Activated naive CD4-positive, alpha-beta T cell treated with anti-CD3 and anti-CD28 coated beads, Interleukin-2, amount 50 U/mL, for 24 hours (primary cell): ENCODE data around the gene SRPK2.
"Not testable (repeated sequence)": the region's sequence is repeated elsewhere in the genome, so short reads cannot be mapped to it uniquely, and the experiment has no call there.

Experiments used
- H3K27ac Mint-ChIP-seq: one replicate; pipeline ENCODE4 v1.8.0; 2021; ENCODE audit warnings: mild to moderate bottlenecking, mixed read lengths
- H3K27me3 Mint-ChIP-seq: one replicate; pipeline ENCODE4 v1.8.0; 2021; ENCODE audit warnings: mixed read lengths
- H3K36me3 Mint-ChIP-seq: one replicate; pipeline ENCODE4 v1.8.0; 2021; ENCODE audit warnings: mixed read lengths
- H3K4me1 Mint-ChIP-seq: one replicate; pipeline ENCODE4 v1.8.0; 2021; ENCODE audit warnings: mixed read lengths
- H3K4me3 Mint-ChIP-seq: one replicate; pipeline ENCODE4 v1.8.0; 2021; ENCODE audit warnings: mild to moderate bottlenecking, mixed read lengths
- H3K9me3 Mint-ChIP-seq: one replicate; pipeline ENCODE4 v1.8.0; 2021; ENCODE audit warnings: mixed read lengths

Gene SRPK2

DNA sequence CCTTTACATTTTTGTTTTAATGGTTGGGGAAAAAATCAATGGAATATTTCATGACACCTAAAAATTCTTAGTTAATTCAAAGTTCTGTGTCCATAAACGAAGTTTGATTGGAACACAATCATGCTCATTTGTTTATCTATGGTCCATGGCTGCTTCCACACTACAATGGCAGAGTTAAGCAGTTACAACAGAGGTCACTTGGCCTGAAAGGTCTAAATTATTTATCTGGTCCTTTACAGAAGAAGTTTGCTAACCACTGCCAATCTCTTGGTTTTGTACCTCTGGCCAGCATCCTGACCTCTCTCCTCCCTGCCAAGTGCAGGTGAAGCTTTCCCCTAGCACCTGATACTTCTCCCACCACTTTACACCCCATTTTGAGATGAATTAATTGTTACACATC lies 61.5 kb downstream of the SRPK2 start:
- no peak overlapping the region for H3K27ac Mint-ChIP-seq
- no peaks in the 10 kb centered on the region for H3K9me3 Mint-ChIP-seq
- H3K36me3 Mint-ChIP-seq, result peaks cover 3% of the 10 kb centered on the region
- no peak overlapping the region for H3K4me3 Mint-ChIP-seq
- H3K4me1 Mint-ChIP-seq, result peaks cover 59% of the 10 kb centered on the region
- H3K27me3 Mint-ChIP-seq, result no peaks in the 10 kb centered on the region

DNA sequence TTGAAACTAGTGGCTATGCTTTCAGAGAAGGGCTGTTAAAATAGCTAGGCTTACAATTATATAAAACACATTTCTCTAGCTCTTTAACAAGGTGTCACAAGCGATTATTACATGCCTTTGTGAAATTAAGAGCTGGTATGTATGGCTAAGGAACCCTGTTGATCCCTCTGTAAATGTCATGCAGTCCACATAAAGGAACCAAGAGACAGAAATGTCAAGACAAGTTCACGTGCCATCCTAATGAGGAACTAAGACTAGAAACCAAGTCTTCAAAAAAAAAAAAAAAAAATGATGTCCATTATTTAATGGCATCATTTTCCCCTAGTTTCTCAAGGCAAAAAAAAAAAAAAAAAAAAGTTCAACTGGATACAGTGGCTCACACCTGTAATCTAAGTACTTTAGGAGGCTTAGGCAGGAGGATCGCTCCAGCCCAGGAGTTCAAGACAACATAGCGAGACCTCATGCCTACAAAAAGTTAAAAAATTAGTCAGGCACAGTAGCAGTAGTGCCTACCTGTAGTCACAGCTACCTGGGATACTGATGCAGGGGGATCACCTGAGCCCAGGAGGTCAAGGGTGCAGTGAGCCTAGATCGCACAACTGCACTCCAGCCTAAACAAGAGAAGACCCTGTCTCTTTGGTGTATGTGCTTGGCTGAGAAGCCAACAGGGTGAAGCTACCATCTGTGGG lies 63.4 kb downstream of the SRPK2 start:
- H3K36me3 Mint-ChIP-seq, result peaks cover 9% of the 10 kb centered on the region
- H3K4me3 Mint-ChIP-seq, result no peak overlapping the region
- H3K4me1 Mint-ChIP-seq, result peaks cover 64% of the 10 kb centered on the region
- H3K27ac Mint-ChIP-seq, result no peak overlapping the region
- no peaks in the 10 kb centered on the region for H3K27me3 Mint-ChIP-seq
- no peaks in the 10 kb centered on the region for H3K9me3 Mint-ChIP-seq

DNA sequence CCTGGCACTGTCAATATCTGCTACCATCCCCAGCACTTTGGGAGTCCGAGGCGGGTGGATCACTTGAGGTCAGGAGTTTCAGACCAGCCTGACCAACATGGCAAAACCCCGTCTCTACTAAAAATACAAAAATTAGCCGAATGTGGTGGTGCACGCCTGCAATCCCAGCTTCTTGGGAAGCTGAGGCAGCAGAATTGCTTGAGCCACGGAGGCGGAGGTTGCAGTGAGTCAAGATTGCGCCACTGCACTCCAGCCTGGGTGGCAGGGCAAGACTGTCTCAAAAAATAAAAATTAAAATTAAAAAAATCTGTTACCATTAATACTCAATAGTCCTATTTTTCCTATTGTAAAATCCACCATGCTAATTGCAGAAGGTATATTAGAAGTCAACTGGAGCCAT lies 64.1 kb downstream of the SRPK2 start:
- not testable (repeated sequence) for H3K36me3 Mint-ChIP-seq, H3K9me3 Mint-ChIP-seq, H3K27me3 Mint-ChIP-seq, H3K4me3 Mint-ChIP-seq, H3K27ac Mint-ChIP-seq
- peaks cover 70% of the 10 kb centered on the region for H3K4me1 Mint-ChIP-seq

DNA sequence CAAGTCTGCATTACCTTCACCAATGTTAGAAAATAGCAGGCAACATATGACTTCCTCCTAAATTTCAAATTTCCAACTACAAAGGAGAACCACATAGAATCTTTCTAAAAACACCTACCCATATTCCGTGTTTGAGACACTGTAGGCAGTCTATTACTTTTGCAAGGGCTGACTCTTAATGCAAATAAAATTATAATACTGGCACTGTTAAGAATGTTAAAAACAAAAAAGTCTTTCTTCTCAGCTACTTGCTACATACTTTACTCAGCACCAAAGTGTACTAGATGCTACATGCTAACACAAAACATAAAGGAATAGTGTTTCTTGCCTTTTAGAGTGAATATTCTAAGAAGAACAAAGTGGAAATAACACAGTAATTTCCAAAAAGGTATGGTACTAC lies 65.4 kb downstream of the SRPK2 start:
- Mint-ChIP-seq H3K27ac (no peak overlapping the region), H3K9me3 (no peaks in the 10 kb centered on the region), H3K4me3 (no peak overlapping the region), H3K36me3 (peaks cover 7% of the 10 kb centered on the region), H3K27me3 (no peaks in the 10 kb centered on the region), H3K4me1 (peaks cover 74% of the 10 kb centered on the region)

DNA sequence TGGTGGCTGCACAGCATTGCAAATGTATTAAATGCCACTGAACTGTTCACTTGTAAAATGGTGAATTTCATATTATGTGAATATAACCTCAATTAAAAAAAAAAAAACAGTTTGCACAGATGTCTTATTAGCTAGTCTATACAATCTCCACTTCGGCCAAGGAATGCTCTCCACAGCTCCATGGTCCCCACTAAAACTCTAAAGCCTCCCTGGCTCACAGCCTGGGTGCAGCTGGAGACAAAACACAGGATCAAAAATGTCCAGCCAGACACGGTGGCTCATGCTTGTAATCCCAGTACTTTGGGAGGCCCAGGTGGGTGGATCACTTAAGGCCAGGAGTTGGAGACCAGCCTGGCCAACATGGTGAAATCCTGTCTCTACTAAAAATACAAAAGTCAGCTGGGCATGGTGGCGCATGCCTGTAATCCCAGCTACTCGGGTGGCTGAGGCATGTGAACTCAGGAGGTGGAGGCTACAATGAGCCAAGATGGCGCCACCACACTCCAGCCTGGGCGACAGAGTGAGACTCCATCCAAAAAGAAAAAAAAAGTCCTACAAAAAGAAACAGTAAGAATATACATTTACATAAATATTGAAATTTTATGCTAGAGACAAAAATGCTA lies 66.0 kb downstream of the SRPK2 start:
- H3K4me3 Mint-ChIP-seq, result no peak overlapping the region
- no peaks in the 10 kb centered on the region for H3K27me3 Mint-ChIP-seq
- H3K9me3 Mint-ChIP-seq, result no peaks in the 10 kb centered on the region
- peaks cover 75% of the 10 kb centered on the region for H3K4me1 Mint-ChIP-seq
- no peak overlapping the region for H3K27ac Mint-ChIP-seq
- peaks cover 7% of the 10 kb centered on the region for H3K36me3 Mint-ChIP-seq

DNA sequence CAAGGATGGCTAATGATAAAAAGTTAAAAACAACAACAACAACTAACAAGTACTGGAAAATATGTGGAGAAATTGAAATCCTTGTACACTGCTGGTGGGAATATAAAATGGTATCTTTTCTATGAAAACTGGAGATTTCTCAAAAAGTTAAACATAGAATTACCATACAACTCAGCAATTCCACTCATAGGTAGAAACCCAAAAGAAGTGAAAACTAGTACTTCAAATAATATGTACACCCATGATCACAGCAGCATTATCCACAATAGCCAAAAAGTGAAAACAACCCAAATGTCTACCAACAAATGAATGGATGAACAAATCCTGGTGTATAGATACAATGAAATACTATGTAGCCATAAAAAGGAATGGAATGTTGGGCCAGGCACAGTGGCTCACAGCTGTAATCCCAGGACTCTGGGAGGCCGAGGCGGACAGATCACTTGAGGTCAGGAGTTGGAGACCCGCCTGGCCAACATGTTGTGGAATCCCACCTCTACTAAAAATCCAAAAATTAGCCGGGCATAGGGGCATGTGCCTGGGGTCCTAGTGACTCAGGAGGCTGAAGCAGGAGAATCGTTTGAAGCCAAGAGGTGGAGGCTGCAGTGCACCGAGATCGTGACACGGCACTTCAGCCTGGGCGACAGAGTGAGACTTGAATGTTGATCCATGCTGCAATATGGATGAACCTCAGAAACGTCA lies 66.8 kb downstream of the SRPK2 start:
- no peaks in the 10 kb centered on the region for H3K9me3 Mint-ChIP-seq
- H3K27me3 Mint-ChIP-seq, result no peaks in the 10 kb centered on the region
- peaks cover 77% of the 10 kb centered on the region for H3K4me1 Mint-ChIP-seq
- H3K36me3 Mint-ChIP-seq, result peaks cover 7% of the 10 kb centered on the region
- H3K4me3 Mint-ChIP-seq, result no peak overlapping the region
- no peak overlapping the region for H3K27ac Mint-ChIP-seq

DNA sequence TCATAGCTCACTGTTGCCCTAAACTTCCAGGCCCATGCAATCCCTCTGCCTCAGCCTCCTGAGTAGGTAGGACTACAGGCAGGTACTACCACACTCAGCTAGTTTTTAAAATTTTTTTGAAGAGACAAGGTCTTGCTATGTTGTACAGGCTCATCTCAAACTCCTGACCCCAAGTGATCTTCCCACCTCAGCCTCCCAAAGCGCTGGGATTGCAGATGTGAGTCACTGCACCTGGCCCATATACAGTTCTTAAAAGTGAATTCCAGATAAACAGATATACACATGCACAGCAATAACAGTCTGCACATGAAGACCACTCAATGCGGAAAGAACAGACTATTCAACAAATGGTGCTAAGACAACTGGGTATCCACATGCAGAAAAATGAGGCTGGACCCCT lies 67.8 kb downstream of the SRPK2 start:
- Mint-ChIP-seq H3K27me3 (no peaks in the 10 kb centered on the region), H3K36me3 (peaks cover 7% of the 10 kb centered on the region), H3K27ac (no peak overlapping the region), H3K4me1 (peaks cover 77% of the 10 kb centered on the region), H3K9me3 (no peaks in the 10 kb centered on the region), H3K4me3 (no peak overlapping the region)

DNA sequence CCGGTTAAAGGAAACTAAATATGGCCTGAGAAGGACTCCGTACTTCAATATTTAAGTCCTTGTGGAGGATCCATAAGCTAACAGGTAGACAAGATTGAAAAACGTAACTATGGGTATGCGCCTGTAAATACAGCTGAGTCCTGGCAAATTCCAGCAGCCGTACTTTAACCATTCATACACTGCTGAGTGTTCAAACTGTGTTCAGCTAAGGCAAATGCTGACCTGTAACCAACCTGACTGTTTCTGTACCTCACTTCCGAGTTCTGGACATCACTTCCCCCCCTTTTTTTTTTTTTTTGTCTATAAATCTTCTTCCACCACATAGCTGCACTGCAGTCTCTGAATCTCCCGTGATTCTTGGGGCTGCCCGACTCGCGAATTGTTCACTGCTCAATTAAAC lies 69.1 kb downstream of the SRPK2 start:
- peak overlapping the region; percentile 38 for H3K4me3 Mint-ChIP-seq
- peaks cover 7% of the 10 kb centered on the region for H3K36me3 Mint-ChIP-seq
- H3K9me3 Mint-ChIP-seq, result no peaks in the 10 kb centered on the region
- no peak overlapping the region for H3K27ac Mint-ChIP-seq
- H3K27me3 Mint-ChIP-seq, result no peaks in the 10 kb centered on the region
- H3K4me1 Mint-ChIP-seq, result peaks cover 74% of the 10 kb centered on the region

DNA sequence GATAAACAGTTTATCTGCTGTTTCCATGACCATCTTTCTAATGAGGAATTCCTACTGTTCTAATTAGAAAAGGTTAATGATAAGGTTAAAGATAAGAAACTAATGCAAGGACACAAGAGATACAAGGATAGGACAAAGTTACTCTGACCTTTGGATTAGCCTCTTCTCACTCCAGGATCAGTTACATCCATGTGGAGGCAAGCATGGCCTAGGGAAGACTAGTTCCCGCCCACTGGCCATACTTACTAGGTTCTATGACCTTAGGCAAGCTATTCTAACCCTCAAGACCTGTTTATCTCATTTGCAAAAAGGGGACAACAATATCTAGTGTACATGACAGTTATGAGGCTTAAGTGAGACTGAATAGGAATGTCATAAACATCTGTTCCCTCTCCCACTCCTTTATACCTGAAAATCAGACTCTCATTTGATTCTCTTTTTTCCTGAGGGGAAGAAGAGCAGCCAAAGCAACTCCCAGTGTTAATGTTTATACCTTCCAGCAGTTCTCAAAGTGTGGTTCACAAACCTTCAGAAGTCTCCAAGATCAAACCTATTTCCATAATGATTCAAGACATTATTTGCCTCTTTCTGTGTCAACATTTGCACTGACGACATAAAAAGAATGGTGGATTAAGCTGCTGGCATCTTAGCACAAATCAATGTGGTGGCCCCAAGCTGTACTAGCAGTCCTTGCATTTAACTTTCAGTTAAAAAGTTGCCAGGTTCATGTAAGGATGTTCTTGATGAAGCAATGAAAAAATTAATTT lies 72.0 kb downstream of the SRPK2 start:
- Mint-ChIP-seq H3K36me3 (peaks cover 2% of the 10 kb centered on the region), H3K27ac (peak overlapping the region; percentile 14), H3K4me1 (peaks cover 53% of the 10 kb centered on the region)

DNA sequence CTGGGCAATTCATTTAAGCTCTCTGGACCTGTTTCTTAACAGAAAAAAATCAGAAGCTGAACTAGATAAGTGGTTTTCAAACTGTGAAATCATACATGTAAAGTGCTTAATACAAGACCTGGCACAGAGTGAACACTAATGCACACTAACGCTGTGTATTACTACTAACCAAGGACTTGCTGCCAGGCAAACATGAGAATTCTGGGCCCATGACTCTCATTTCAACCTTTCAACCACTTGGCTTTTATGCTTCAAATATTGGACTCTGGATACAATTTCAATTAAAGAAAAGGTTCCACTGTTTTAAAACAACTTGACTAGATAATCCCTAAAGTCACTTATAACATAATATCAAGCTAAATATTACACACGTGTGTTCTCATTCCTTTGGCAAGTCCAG lies 73.4 kb downstream of the SRPK2 start:
- H3K4me3 Mint-ChIP-seq, result no peak overlapping the region
- peaks cover 44% of the 10 kb centered on the region for H3K4me1 Mint-ChIP-seq
- H3K27me3 Mint-ChIP-seq, result no peaks in the 10 kb centered on the region
- H3K27ac Mint-ChIP-seq, result no peak overlapping the region
- no peaks in the 10 kb centered on the region for H3K9me3 Mint-ChIP-seq
- H3K36me3 Mint-ChIP-seq, result no peaks in the 10 kb centered on the region

More for the DNA sequence above, 72.0 kb downstream of the SRPK2 start:
- no peaks in the 10 kb centered on the region for H3K9me3 Mint-ChIP-seq
- H3K4me3 Mint-ChIP-seq, result no peak overlapping the region
- no peaks in the 10 kb centered on the region for H3K27me3 Mint-ChIP-seq

DNA sequence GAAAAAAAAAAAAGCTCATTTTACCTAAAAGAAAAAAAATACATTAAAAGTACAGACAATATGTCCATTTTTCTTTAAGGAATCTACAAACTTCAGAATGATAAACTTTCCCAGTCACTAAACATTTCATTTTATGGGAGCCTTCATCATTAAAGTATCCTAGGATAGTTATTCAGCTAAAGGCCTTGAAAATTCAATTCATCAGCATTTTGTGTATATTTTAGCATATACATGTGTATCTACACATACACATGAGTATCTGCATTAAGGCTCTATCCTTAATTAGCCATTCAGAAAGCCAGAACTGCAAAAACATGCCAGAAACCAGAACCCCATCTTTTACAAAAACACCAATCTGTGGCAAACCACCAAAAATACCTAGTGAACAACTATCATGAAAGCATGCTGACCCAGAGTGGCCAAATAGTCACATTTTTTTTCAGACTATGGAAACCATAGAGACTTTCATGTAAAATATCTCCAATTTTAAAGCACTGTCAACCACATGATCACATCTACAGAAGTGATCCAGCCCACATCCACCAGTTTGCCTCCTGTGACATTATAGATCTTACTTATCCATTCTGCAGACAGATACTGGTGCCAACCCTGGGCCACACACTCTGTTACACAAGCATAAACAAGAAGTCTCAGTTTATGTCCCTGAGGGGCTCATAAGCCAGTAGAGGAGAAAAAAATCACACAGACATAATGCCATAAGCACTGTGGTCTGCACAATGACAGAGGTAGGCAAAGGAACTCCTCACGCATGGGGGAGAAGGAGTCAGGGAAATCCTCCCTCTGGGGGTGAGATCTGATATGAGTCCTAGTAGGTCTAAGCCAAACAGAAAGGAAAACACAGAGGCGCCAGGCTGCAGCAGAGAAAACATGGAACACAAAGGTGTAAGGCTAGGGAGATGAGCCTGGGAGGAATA lies 79.2 kb downstream of the SRPK2 start:
- Mint-ChIP-seq H3K27ac (peak overlapping the region; percentile 12), H3K9me3 (no peaks in the 10 kb centered on the region), H3K4me3 (no peak overlapping the region), H3K4me1 (peaks cover 55% of the 10 kb centered on the region), H3K36me3 (no peaks in the 10 kb centered on the region), H3K27me3 (no peaks in the 10 kb centered on the region)

DNA sequence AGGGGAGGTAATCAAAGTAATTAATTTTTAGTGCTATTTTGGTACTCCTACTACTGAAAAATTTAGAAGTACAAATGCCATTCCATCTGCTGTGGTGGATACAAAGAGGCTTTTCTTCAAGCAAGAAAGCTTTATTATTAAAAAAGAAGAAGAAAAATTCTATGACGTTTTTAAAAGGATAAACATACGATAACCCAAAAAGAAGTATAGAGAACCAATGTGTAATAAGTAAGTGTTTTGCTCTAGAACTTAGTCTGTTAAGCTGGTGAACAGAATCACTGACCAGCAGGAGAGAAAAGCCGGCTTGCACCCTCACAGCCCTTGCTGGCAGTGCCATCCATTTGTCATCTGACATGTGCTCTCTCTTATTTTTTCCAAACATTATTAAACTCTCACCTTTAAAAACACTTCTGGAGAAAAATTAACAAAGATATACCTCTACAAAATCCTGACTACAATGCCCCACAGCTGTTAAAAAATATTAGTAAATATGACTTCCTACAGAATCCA lies 81.5 kb downstream of the SRPK2 start:
- H3K36me3 Mint-ChIP-seq, result no peaks in the 10 kb centered on the region
- no peaks in the 10 kb centered on the region for H3K9me3 Mint-ChIP-seq
- no peak overlapping the region for H3K4me3 Mint-ChIP-seq
- no peak overlapping the region for H3K27ac Mint-ChIP-seq
- no peaks in the 10 kb centered on the region for H3K27me3 Mint-ChIP-seq
- H3K4me1 Mint-ChIP-seq, result peaks cover 67% of the 10 kb centered on the region

DNA sequence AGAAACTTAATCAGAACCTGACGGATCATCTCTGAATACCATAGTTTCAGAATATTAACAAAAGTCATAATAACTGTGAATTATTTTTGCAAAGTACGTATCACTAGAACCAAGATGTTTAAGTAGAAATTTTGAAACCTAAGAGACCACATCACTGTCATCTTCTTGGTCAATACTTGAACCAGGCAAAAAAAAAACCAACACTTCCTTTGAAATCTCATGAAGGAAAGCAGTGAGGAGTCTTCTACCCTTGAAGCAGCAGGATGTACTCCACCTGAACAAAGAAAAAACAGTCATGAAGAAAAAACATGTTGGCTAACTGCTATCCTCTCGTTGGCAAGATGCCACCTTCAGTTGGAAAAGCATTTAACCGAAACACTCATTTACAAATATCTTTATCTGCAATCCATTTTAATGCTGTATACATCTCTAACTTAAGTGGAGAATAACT lies 82.4 kb downstream of the SRPK2 start:
- Mint-ChIP-seq H3K36me3 (no peaks in the 10 kb centered on the region), H3K9me3 (no peaks in the 10 kb centered on the region), H3K4me1 (peaks cover 75% of the 10 kb centered on the region), H3K27me3 (no peaks in the 10 kb centered on the region), H3K4me3 (peak overlapping the region; percentile 16), H3K27ac (peak overlapping the region; percentile 31)

DNA sequence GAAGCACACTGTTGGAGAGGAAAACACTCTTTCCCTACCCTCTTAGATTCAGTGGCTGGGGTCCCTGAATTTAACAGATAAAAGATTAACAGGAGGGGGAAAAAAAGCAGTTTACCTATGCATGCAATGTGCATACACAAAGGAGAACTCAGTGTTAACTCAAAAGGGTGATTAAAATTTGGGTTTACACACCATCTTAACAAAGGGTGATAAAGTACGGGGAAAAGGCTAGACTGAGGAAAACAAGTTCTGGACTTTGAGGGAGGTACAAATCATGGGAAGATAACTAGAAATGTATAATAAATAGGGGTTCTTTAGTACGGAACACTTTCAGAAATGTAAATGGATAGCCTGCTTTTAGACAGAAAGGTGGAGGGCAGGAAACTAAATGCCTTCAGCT lies 83.1 kb downstream of the SRPK2 start:
- Mint-ChIP-seq H3K27me3 (no peaks in the 10 kb centered on the region), H3K4me1 (peaks cover 76% of the 10 kb centered on the region), H3K36me3 (no peaks in the 10 kb centered on the region), H3K27ac (no peak overlapping the region), H3K9me3 (no peaks in the 10 kb centered on the region), H3K4me3 (no peak overlapping the region)
